Natural killer cell (primary cell): ENCODE data around the gene SPATA24. TPM values are rescaled to one million over a fixed set of nuclear protein-coding genes. Genes with fewer than 3 reads are reported as not detected.

ENCODE experiments used
- ATAC-seq, 3 donors: fragments of 150-1000 bp in 2 of 3; fragments of 200-7000 bp in 1 of 3; cut with Tn5 transposase; 1 replicate in 1 of 3; 2 replicates in 2 of 3; pipeline ENCODE4 v1.10.0; 2021; ENCODE audit warnings: mild to moderate bottlenecking in 2 of 3, moderate library complexity in 2 of 3
- DNase-seq, 2 donors: peaks; one replicate each; pipeline versions ENCODE4 v3.0.0 to v3.0.0-alpha.2; 2013 to 2021; ENCODE audit warnings: mixed read lengths in 1 of 2
- H3K27ac ChIP-seq: one replicate; pipeline ENCODE4 v1.5.1; 2013; ENCODE audit warnings: mild to moderate bottlenecking, low read length
- H3K27me3 ChIP-seq: one replicate; pipeline ENCODE4 v1.6.1; 2013; ENCODE audit warnings: low read length; ENCODE audit not compliant: control insufficient read depth, insufficient read depth
- H3K36me3 ChIP-seq: one replicate; pipeline ENCODE4 v1.6.1; 2013; ENCODE audit warnings: low read length; ENCODE audit not compliant: control insufficient read depth, insufficient read depth
- H3K4me1 ChIP-seq: one replicate; pipeline ENCODE4 v1.6.1; 2013; ENCODE audit warnings: low read length; ENCODE audit not compliant: control insufficient read depth, insufficient read depth
- H3K4me3 ChIP-seq: one replicate; pipeline ENCODE4 v1.5.1; 2013; ENCODE audit warnings: low read length
- H3K9me3 ChIP-seq: one replicate; pipeline ENCODE4 v1.6.1; 2013; ENCODE audit warnings: low read length; ENCODE audit not compliant: control insufficient read depth, insufficient read depth
- H3K27ac Mint-ChIP-seq, 2 donors: one replicate each; pipeline ENCODE4 v1.8.0; 2022; ENCODE audit warnings: mild to moderate bottlenecking in 2 of 2, mixed read lengths in 2 of 2, moderate library complexity in 1 of 2
- H3K27me3 Mint-ChIP-seq, 2 donors: one replicate each; pipeline ENCODE4 v1.8.0; 2022; ENCODE audit warnings: low read depth in 2 of 2, mixed read lengths in 2 of 2
- H3K36me3 Mint-ChIP-seq: one replicate; pipeline ENCODE4 v1.8.0; 2022; ENCODE audit warnings: mixed read lengths
- H3K4me1 Mint-ChIP-seq, 2 donors: one replicate each; pipeline ENCODE4 v1.8.0; 2022; ENCODE audit warnings: mixed read lengths in 2 of 2
- H3K4me3 Mint-ChIP-seq: one replicate; pipeline ENCODE4 v1.8.0; 2022; ENCODE audit warnings: mild to moderate bottlenecking, moderate library complexity, mixed read lengths
- H3K9me3 Mint-ChIP-seq, 2 donors: one replicate each; pipeline ENCODE4 v1.8.0; 2022; ENCODE audit warnings: mixed read lengths in 2 of 2
- WGBS: methylation state at CpG from one replicate; pipeline ENCODE4 v1.1.7; 2013; ENCODE audit warnings: missing lambda C conversion rate; ENCODE audit not compliant: insufficient coverage; 5-methylcytosine and 5-hydroxymethylcytosine counted together
- intact Hi-C: fragments of 100-400 bp; cut with micrococcal nuclease; formaldehyde crosslinking; loops from one replicate; pipeline ENCODE4 v1.14.2; 2022
- total RNA-seq, 4 donors: library from RNA; stranded (reverse); fragments of 120-200 nt in 1 of 4; gene quantifications; one replicate each; pipeline versions ENCODE4 v1.2.3 to v1.2.4, GENCODE V29; 2013 to 2022
- TF ChIP-seq, protein P1 (sequence below): fragments of 200-600 bp; IDR thresholded peaks from one replicate; pipeline ENCODE4 v1.8.0; 2022; ENCODE audit warnings: antibody characterized with exemption

The SPATA24 gene
- total RNA-seq, 3 donors from 2014 or later (not counting 1 experiment from before 2014, with no cell fraction given), result 1.6 to 2.9 (median 2.7) TPM

DNA sequence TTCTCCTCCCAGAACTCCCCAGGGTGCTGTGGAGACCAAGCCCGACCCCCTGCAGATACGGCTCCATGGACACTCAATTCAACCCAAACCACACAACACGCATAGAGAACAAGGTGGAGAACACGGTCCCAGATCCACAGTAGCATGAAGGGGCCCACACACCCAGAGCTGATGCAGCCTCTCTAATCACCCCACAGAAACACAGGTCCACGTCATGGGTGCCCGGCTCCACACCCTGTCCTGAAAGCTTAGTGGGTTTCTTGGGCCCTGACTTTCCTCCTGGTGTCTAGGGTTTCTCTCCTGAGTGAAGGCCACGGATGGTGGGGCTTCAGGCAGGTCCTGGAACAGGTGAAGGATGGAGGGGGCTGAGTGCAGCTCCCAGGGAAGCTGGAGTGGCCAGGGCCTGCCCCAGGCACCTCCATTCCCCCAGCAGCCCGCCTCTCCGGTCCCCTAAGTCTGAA lies 19.3 kb downstream of the SPATA24 start:
- no peaks in the 10 kb centered on the region for H3K36me3 ChIP-seq
- H3K4me3 Mint-ChIP-seq, result peak overlapping the region; percentile 86
- H3K27ac Mint-ChIP-seq, result peak overlapping the region; percentile 81 to 82
- H3K4me1 Mint-ChIP-seq, result peaks cover 26 to 46% of the 10 kb centered on the region in 2 donors
- no peaks in the 10 kb centered on the region for H3K27me3 Mint-ChIP-seq
- H3K4me1 ChIP-seq, result peaks cover 41% of the 10 kb centered on the region
- H3K27ac ChIP-seq, result peak overlapping the region; percentile 65
- H3K9me3 Mint-ChIP-seq, result no peaks in the 10 kb centered on the region
- ATAC-seq, result no peak
- TF ChIP-seq, protein P1, sequence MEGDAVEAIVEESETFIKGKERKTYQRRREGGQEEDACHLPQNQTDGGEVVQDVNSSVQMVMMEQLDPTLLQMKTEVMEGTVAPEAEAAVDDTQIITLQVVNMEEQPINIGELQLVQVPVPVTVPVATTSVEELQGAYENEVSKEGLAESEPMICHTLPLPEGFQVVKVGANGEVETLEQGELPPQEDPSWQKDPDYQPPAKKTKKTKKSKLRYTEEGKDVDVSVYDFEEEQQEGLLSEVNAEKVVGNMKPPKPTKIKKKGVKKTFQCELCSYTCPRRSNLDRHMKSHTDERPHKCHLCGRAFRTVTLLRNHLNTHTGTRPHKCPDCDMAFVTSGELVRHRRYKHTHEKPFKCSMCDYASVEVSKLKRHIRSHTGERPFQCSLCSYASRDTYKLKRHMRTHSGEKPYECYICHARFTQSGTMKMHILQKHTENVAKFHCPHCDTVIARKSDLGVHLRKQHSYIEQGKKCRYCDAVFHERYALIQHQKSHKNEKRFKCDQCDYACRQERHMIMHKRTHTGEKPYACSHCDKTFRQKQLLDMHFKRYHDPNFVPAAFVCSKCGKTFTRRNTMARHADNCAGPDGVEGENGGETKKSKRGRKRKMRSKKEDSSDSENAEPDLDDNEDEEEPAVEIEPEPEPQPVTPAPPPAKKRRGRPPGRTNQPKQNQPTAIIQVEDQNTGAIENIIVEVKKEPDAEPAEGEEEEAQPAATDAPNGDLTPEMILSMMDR, result no peak
- intact Hi-C loops, result loop anchor here (10.0 kb wide), 1 partner anchor 820 kb away; no protein-coding TSS in a partner anchor
- H3K36me3 Mint-ChIP-seq, result no peaks in the 10 kb centered on the region
- WGBS, result 52% methylated on average over 9 of the region's 9 CpGs
- H3K27me3 ChIP-seq, result no peaks in the 10 kb centered on the region
- peak overlapping the region; percentile 21 for H3K4me3 ChIP-seq
- H3K9me3 ChIP-seq, result no peaks in the 10 kb centered on the region
- no peak for DNase-seq

- 85% methylated on average over 7 of the region's 7 CpGs for WGBS
- Mint-ChIP-seq H3K27ac (peak overlapping the region; percentile 81 to 82), H3K4me1 (peaks cover 21 to 40% of the 10 kb centered on the region in 2 donors), H3K9me3 (no peaks in the 10 kb centered on the region), H3K4me3 (peak overlapping the region; percentile 86), H3K27me3 (no peaks in the 10 kb centered on the region), H3K36me3 (no peaks in the 10 kb centered on the region)
- Histone ChIP-seq H3K4me3 (no peak overlapping the region), H3K9me3 (no peaks in the 10 kb centered on the region), H3K36me3 (no peaks in the 10 kb centered on the region), H3K27me3 (no peaks in the 10 kb centered on the region), H3K4me1 (peaks cover 36% of the 10 kb centered on the region), H3K27ac (no peak overlapping the region)
- intact Hi-C loops, result loop anchor here (10.0 kb wide), 1 partner anchor 819 kb away; no protein-coding TSS in a partner anchor
- TF ChIP-seq, protein P1, result no peak
- no peak for DNase-seq
- ATAC-seq, result no peak
Observed at GRCh38 chr5:139383993-139384590, 19.8 kb downstream of the SPATA24 start.

DNA sequence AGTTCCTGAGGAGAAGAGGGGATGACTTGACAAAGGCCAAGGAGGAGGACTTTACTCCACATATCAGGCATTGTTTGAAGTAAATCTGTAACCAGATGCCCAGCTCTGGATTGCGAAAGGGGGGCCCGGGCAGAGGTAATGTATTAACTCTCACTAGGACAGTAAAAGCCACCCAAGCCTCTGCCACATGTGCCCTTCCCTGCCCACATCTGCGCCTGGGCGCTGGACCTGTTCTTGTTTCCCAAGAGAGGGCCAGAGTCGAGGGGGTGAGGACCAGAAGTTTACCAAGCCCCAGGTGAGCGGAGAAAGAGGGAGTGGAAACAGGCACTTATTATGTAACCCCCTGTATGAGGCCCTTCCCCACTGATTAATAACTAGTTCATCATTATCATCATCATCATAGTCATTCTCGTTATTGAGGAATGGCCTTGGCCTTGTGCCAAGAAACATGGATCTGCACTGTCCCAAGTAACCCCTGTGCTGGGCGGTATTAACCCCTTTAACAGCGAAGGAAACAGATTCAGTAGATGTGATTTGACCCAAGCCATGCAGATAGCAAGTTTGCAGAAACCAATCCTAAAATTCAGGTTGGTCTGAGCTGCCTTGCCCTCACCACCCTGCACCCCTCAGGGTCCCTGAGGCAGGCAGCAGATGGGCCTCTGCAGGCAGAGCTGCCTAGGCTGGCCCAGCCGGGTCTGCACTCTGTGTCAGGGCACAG lies 20.5 kb downstream of the SPATA24 start, which contains the start of gene SLC23A1:
SLC23A1 (minus strand) TSS at position 23 of the 718 bp plus-strand sequence. CDS start 44 bp downstream, outside the sequence.
- Mint-ChIP-seq H3K27me3 (no peaks in the 10 kb centered on the region), H3K9me3 (no peaks in the 10 kb centered on the region), H3K4me1 (peaks cover 19 to 37% of the 10 kb centered on the region in 2 donors), H3K36me3 (no peaks in the 10 kb centered on the region), H3K4me3 (no peak within 1 kb of the TSS), H3K27ac (peak within 1 kb of the TSS in 1 of 2 donors; percentile 82)
- TF ChIP-seq, protein P1, result no peak
- no peaks in the 10 kb centered on the region for H3K27me3 ChIP-seq
- intact Hi-C loops, result loop anchor here (10.0 kb wide), 1 partner anchor 819 kb away; no protein-coding TSS in a partner anchor
- H3K27ac ChIP-seq, result no peak within 1 kb of the TSS
- H3K36me3 ChIP-seq, result no peaks in the 10 kb centered on the region
- peaks cover 29% of the 10 kb centered on the region for H3K4me1 ChIP-seq
- H3K9me3 ChIP-seq, result no peaks in the 10 kb centered on the region
- 88% methylated on average over 10 of the region's 10 CpGs for WGBS
- H3K4me3 ChIP-seq, result no peak within 1 kb of the TSS
- DNase-seq, result no peak
- ATAC-seq, result no peak
